WTC11 (cell line): ENCODE measurements around the gene CDYL. TPM values are rescaled to one million over a fixed set of nuclear protein-coding genes. Genes with fewer than 3 reads are reported as not detected.
A peak's percentile ranks its signal among the peaks of the same experiment; 100 is the strongest.

Experiments
- ATAC-seq: fragments of 200-7000 bp; cut with Tn5 transposase; 2 replicates; pipeline ENCODE4 v1.10.0; 2021; ENCODE audit warnings: mild to moderate bottlenecking, moderate library complexity
- CTCF ChIA-PET: fragments of 300-600 bp; sonication (Branson Sonifier 250); formaldehyde crosslinking; loops from one replicate; lab custom pipeline; 2021; ENCODE audit warnings: antibody characterized with exemption; lab: Charles Lee
- POLR2A ChIA-PET: fragments of 350-600 bp; sonication (Branson Sonifier 250); formaldehyde crosslinking; loops from one replicate; lab custom pipeline; 2021; ENCODE audit warnings: antibody characterized with exemption; lab: Charles Lee
- DNase-seq: peaks from one replicate; pipeline ENCODE4 v3.0.0; 2021; ENCODE audit warnings: low spot score
- H3K27ac Mint-ChIP-seq: 2 replicates; pipeline ENCODE4 v1.8.0; 2021; ENCODE audit warnings: mixed read lengths
- H3K27me3 Mint-ChIP-seq: 2 replicates; pipeline ENCODE4 v1.8.0; 2021; ENCODE audit warnings: low read depth, mild to moderate bottlenecking, moderate library complexity, mixed read lengths
- H3K36me3 Mint-ChIP-seq: 2 replicates; pipeline ENCODE4 v1.8.0; 2021; ENCODE audit warnings: mixed read lengths
- H3K4me1 Mint-ChIP-seq: 2 replicates; pipeline ENCODE4 v1.8.0; 2022; ENCODE audit warnings: mixed read lengths
- H3K4me3 Mint-ChIP-seq: 2 replicates; pipeline ENCODE4 v1.8.0; 2021; ENCODE audit warnings: mild to moderate bottlenecking, moderate library complexity, mixed read lengths
- H3K9me3 Mint-ChIP-seq: 2 replicates; pipeline ENCODE4 v1.8.0; 2021; ENCODE audit warnings: mixed read lengths
- AR ChIP-seq: fragments of 250-450 bp; sonication (Bioruptor Pico); IDR thresholded peaks from 2 replicates; pipeline ENCODE4 v1.9.0; 2021; ENCODE audit warnings: mild to moderate bottlenecking
- ARID4B ChIP-seq: sonication (generic); formaldehyde crosslinking; IDR thresholded peaks from 2 replicates; pipeline ENCODE4 v1.8.0; 2023; ENCODE audit warnings: missing genetic modification reagents, mild to moderate bottlenecking, borderline replicate concordance
- ATF6 ChIP-seq: sonication (generic); formaldehyde crosslinking; IDR thresholded peaks from 2 replicates; pipeline ENCODE4 v1.8.1; 2023; ENCODE audit warnings: mild to moderate bottlenecking, missing genetic modification reagents
- CDX4 ChIP-seq: fragments of 250-450 bp; sonication (Bioruptor Pico); IDR thresholded peaks from 2 replicates; pipeline ENCODE4 v1.9.0; 2021; ENCODE audit warnings: moderate library complexity, mild to moderate bottlenecking, inconsistent platforms, borderline replicate concordance
- ESRRA ChIP-seq: sonication (generic); formaldehyde crosslinking; IDR thresholded peaks from 2 replicates; pipeline ENCODE4 v1.8.1; 2022; ENCODE audit warnings: mild to moderate bottlenecking, missing genetic modification reagents, borderline replicate concordance
- HMGXB4 ChIP-seq: sonication (generic); formaldehyde crosslinking; IDR thresholded peaks from 2 replicates; pipeline ENCODE4 v1.8.1; 2023; ENCODE audit warnings: mild to moderate bottlenecking, moderate library complexity, missing genetic modification reagents
- IRF1 ChIP-seq: sonication (generic); formaldehyde crosslinking; IDR thresholded peaks from 2 replicates; pipeline ENCODE4 v1.8.0; 2023; ENCODE audit warnings: missing genetic modification reagents
- JAZF1 ChIP-seq: fragments of 250-450 bp; sonication (Bioruptor Pico); IDR thresholded peaks from 2 replicates; pipeline ENCODE4 v1.9.0; 2021; ENCODE audit warnings: moderate library complexity, mild to moderate bottlenecking, inconsistent platforms
- NFATC4 ChIP-seq: fragments of 250-450 bp; sonication (Bioruptor Pico); IDR thresholded peaks from 2 replicates; pipeline ENCODE4 v1.9.0; 2021; ENCODE audit warnings: mild to moderate bottlenecking
- PRRX2 ChIP-seq: fragments of 250-450 bp; sonication (Bioruptor Pico); IDR thresholded peaks from 2 replicates; pipeline ENCODE4 v1.8.0; 2021; ENCODE audit warnings: mild to moderate bottlenecking
- RORB ChIP-seq: fragments of 250-450 bp; sonication (Bioruptor Pico); IDR thresholded peaks from 2 replicates; pipeline ENCODE4 v1.9.0; 2021; ENCODE audit warnings: mild to moderate bottlenecking
- TP53 ChIP-seq: sonication (generic); formaldehyde crosslinking; IDR thresholded peaks from 2 replicates; pipeline ENCODE4 v1.8.1; 2023; ENCODE audit warnings: mild to moderate bottlenecking, missing genetic modification reagents
- ZBTB43 ChIP-seq: sonication (generic); formaldehyde crosslinking; IDR thresholded peaks from 2 replicates; pipeline ENCODE4 v1.8.1; 2023; ENCODE audit warnings: mild to moderate bottlenecking, missing genetic modification reagents
- ZNF121 ChIP-seq: sonication (generic); formaldehyde crosslinking; IDR thresholded peaks from 2 replicates; pipeline ENCODE4 v1.8.0; 2023; ENCODE audit warnings: missing genetic modification reagents
- ZNF232 ChIP-seq: sonication (generic); formaldehyde crosslinking; IDR thresholded peaks from 2 replicates; pipeline ENCODE4 v1.8.0; 2022; ENCODE audit warnings: mild to moderate bottlenecking, missing genetic modification reagents
- ZNF263 ChIP-seq: sonication (generic); formaldehyde crosslinking; IDR thresholded peaks from 2 replicates; pipeline ENCODE4 v1.8.1; 2022; ENCODE audit warnings: low read depth, mild to moderate bottlenecking, moderate library complexity, missing genetic modification reagents
- ZNF317 ChIP-seq: sonication (generic); formaldehyde crosslinking; IDR thresholded peaks from 2 replicates; pipeline ENCODE4 v1.8.1; 2023; ENCODE audit warnings: low read depth, mild to moderate bottlenecking, moderate library complexity, missing genetic modification reagents, borderline replicate concordance
- ZNF396 ChIP-seq: fragments of 250-450 bp; sonication (Bioruptor Pico); IDR thresholded peaks from 2 replicates; pipeline ENCODE4 v1.8.0; 2021; ENCODE audit warnings: mild to moderate bottlenecking, moderate library complexity, borderline replicate concordance
- ZNF416 ChIP-seq: fragments of 250-450 bp; sonication (Bioruptor Pico); IDR thresholded peaks from 2 replicates; pipeline ENCODE4 v1.9.0; 2021; ENCODE audit warnings: mild to moderate bottlenecking, inconsistent platforms
- total RNA-seq: library from RNA; stranded (reverse); gene quantifications from 3 replicates; pipeline ENCODE4 v1.2.3, GENCODE V29; 2021

Gene CDYL
- total RNA-seq, 1 experiment from 2014 or later: 92.0 TPM

GRCh38 chr6:4997862-4998261 is 221.7 kb downstream of the CDYL start (continued):
- no peak for TF ChIP-seq AR (CRISPR knock-in tag)

GRCh38 chr6:4999586-4999985 is 223.4 kb downstream of the CDYL start:
- ATAC-seq: no peak
- TF ChIP-seq TP53 (CRISPR knock-in tag): no peak
- no peak for TF ChIP-seq ZBTB43
- TF ChIP-seq PRRX2: no peak
- TF ChIP-seq ZNF396 (CRISPR knock-in tag): no peak
- no peak for TF ChIP-seq ZNF232
- no peak for TF ChIP-seq IRF1 (CRISPR knock-in tag)
- no peak for TF ChIP-seq CDX4 (CRISPR knock-in tag)
- TF ChIP-seq ARID4B: no peak
- no peak for TF ChIP-seq ZNF317 (CRISPR knock-in tag)
- no peak for TF ChIP-seq ESRRA
- no peak for TF ChIP-seq ZNF263 (CRISPR knock-in tag)
- CTCF ChIA-PET: no interaction called here
- DNase-seq: no peak
- peaks cover 16% of the 10 kb centered on the region for H3K36me3 Mint-ChIP-seq
- no peaks in the 10 kb centered on the region for H3K27me3 Mint-ChIP-seq
- H3K4me1 Mint-ChIP-seq: peaks cover 2% of the 10 kb centered on the region
- H3K4me3 Mint-ChIP-seq: no peak overlapping the region
- POLR2A ChIA-PET: no interaction called here
- no peak overlapping the region for H3K27ac Mint-ChIP-seq
- H3K9me3 Mint-ChIP-seq: no peaks in the 10 kb centered on the region

- CTCF ChIA-PET: interaction anchor here (0.6 to 2.0 kb wide), 17 partner anchors 11 to 591 kb away, joined by 3 to 20 read pairs (median 4); no protein-coding TSS in a partner anchor
- peak within 1 kb of the TSS; percentile 89 for H3K4me3 Mint-ChIP-seq
- H3K27me3 Mint-ChIP-seq: no peaks in the 10 kb centered on the region
- DNase-seq: peak; percentile 99
- H3K36me3 Mint-ChIP-seq: peaks cover 10% of the 10 kb centered on the region; the same call in 1 of the 2 replicates
- peaks cover 4% of the 10 kb centered on the region for H3K4me1 Mint-ChIP-seq
- POLR2A ChIA-PET: interaction anchor here (0.7 to 1.3 kb wide), 2 partner anchors 29 to 190 kb away, joined by 3 to 4 read pairs; no protein-coding TSS in a partner anchor
- H3K27ac Mint-ChIP-seq: peak within 1 kb of the TSS; percentile 94
- H3K9me3 Mint-ChIP-seq: no peaks in the 10 kb centered on the region
- peak; percentile 96 for ATAC-seq
- TF ChIP-seq ATF6 (no peak), JAZF1 (CRISPR knock-in tag) (no peak), ZNF317 (CRISPR knock-in tag) (no peak), HMGXB4 (CRISPR knock-in tag) (peak; percentile 79), RORB (CRISPR knock-in tag) (no peak), ZNF121 (no peak), NFATC4 (CRISPR knock-in tag) (no peak), ZNF416 (no peak)
These were observed 227.6 kb downstream of the CDYL start, which contains the start of gene RPP40 for GRCh38 chr6:5003604-5004372. Gene RPP40 (minus strand): TSS chr6:5004037. CDS start chr6:5004002, 35 bp downstream.
